Measurements from ENCODE around the gene GNB1L.

Gene GNB1L

DNA sequence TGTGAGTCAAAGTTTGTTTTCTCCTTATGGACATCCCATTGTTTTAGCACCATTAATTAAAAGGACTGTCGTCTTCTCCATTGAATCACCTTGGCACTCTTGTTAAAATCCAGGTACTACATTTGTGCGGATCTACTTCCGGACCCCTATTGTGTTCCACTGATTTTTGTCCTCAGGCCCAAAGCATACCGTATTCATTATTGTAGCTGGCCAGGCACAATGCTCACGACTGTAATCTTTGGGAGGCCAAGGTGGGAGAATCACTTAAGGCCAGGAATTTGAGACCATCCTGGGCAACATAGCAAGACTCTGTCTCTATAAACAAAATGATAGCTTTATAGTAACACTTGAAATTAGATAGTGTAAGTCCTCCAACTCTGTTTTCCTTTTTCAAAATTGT lies 8.9 kb upstream of the GNB1L start:
- DNase-seq (ENCODE audit: low read depth), result no peak

DNA sequence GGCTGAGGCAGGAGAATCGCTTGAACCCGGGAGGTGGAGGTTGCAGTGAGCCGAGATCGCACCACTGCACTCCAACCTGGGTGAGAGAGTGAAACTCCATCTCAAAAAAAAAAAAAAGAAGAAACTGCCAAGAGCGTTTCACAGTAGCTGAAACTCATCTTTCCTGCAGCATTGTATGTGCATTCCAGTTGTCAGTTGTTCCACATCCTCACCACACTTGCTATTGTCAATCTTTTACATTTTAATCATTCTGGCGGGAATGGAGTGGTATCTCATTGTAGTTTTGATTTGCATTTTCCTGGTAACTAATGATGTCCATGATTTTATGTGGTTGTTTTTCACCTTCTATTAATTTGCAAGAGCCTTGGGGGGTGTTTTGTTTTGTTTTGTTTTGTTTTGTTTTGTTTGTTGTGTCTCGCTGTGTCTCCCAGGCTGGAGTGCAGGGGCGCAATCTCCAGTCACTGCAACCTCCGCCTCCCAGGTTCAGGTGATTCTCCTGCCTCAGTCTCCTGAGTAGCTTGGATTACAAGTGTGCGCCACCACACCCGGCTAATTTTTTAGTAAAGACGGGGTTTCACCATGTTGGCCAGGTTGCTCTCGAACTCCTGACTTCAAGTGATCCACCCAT lies 8.1 kb upstream of the GNB1L start:
- no peak for DNase-seq (ENCODE audit: low read depth)

DNA sequence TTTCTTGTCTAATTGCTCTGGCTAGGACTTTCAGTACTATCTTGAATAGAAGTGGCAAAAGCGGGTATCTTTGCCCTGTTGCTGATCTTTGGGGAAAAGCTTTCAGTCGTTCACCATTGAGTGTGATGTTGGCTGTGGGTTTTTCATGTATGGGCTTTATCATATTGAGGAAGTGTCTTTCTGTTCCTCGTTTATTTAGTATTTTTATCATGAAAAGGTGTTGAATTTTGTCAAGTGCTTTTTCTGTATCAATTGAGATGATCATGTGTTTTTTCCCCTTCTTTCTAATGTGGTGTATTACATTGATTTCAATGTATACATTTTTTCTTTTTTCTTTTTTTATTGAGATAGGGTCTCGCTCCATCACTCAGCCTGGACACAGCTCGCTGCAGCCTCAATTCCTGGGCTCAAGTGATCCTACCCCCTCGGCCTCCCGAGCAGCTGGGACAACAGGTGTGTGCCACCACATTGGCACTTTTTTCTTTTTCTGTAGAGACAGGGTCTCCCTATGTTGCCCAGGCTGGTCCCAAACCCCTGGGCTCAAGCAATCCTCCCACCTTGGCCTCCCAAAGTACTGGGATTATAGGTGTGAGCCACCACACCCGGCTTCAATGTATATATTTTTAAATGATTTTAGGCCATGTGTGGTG lies 5.3 kb upstream of the GNB1L start:
- DNase-seq (ENCODE audit: low read depth), result no peak

DNA sequence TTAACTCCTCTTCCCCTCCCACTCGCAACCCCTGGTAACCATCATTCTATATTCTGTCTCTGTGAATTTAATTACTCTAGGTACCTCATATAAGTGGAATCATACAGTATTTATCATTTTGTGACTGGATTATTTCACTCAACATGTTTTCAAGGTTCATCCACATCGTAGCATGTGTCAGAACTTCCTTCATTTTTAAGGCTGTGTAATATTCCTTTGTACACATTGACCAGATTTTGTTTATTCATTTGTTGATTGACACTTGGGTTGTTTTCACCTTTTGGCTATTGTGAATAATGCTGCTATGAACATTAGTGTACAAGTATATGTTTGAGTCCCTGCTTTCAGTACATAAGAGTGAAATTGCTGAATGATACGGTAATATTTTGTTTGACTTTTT lies 2.7 kb upstream of the GNB1L start:
- DNase-seq (ENCODE audit: low read depth), result no peak

DNA sequence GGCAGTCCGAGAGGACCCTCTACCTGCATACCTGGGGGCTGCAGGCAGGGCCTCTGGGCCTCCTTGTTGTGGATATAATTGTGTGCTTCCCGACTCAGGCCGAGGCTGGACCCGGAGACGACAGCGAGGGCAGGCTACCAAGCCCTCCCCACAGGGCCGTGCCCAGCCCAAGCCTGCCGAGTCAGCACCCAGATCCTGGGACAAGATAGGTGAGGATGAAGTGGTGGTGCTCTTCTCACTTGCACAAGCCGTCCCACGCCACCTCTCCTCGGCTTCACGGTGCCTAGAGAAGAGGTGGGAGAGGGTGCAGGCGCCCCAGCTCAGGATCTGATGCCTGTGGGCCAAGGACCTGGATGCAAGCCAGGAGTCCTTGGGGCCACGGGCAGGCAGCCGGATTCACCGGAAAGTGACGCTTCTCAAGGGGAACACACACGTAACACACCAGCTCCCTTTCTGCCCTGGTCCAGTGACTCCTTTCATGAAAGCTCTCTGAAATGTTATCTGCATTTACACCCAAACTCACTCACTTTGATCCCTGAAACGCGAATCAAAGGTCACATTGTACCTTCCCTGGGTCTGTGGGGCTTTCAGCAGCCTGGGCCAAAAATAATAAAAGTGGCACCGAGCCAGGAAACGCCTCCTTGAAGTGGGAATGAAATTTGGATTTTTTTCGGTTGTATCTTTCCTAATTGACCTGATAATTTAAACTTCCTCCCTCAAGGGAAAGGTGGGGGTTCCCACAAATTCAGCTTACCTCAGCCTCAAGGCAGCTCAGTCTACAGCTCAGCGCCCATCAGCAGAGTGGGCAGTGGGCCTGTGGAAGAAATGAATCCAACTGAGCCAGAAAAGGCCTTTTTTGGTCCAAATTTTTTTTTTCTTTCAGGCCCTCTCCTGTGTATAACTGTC lies 1.1 kb upstream of the GNB1L start:
- DNase-seq (ENCODE audit: low read depth), result peak; percentile 23

DNA sequence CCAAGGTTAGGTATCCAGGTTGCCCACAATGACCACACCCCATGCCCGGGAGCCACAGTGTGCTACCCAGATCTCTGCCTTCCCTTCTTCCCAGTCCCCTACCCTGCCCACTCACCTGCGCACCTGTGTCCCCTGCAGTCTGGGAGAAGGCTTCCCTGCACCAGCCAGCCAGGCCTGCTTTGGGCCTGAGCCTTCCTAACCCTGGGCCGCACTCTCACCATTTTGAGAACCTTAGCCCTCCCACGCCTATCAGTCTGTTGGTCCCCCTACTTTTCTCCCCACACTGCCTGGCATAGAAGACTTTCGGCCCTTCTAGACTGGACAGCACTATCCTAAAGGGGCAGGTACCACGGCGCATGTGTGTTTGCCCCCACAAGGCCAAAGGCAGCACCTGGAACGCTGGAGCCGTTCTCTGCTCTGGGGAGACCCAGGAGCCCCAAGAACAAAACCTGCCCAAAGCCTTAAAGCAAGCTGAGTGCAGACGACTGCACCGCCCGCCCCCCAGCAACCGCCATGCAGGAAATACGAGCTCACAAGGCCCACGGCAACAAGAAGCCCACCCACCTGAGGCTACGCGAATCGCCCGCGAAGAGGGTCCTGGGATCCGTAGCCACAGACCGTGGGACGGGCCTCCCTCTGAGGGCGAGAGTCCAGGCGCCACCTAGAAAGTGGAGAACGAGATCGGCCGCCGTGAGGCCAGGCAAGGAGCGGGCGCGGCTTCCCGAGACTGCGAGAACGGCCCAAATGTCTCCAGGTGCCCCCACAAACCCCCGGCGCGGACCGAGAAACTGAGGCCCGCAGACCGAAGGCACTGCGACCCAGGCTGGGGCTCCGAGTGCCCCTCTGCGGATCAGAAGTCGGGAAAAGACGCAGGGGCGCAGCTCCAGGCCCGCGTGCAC lies 546 bp downstream of the GNB1L start:
- no peak for DNase-seq (ENCODE audit: low read depth)

DNA sequence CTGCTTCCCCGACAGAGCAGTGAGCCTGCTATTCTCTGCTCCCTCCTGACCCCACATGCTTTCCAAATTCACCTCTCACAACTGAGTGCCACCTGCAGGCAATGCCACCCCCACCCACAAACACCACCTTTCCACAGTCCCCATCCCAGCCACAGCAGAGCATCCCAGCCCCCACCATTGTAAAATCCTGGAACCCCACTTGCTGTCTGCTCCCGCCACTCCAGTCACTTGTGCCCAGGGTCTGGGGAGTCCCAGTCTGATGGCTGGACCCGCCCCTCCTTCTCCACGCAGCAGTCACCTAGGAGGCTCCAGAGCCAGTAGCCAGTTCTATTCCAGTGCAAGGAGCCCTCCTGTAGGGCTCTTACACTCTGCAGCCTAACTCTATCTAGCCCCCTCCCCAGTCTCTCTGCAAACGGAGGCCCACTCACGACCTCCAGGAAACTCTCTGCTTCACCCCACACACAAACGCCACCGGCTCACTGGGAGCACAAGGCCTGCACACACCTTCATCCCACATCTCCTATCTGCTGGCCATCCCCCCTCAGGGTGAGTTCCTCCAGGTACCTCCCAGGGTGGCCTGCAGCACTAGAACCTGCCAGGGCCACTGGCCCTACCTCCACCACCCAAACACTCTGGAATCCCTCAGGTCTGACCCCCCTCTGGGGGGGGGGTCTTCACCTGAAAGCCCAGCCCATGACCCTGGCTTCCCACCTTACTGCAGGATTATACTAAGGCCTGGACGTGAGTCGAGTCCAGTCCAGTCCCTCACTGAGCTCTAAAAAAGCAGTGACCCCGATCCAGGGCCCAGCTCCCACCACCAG lies 1.4 kb downstream of the GNB1L start:
- DNase-seq (ENCODE audit: low read depth), result no peak

GRCh38 chr22:19852177-19852781 lies 2.4 kb downstream of the GNB1L start:
- DNase-seq (ENCODE audit: low read depth), result no peak

DNA sequence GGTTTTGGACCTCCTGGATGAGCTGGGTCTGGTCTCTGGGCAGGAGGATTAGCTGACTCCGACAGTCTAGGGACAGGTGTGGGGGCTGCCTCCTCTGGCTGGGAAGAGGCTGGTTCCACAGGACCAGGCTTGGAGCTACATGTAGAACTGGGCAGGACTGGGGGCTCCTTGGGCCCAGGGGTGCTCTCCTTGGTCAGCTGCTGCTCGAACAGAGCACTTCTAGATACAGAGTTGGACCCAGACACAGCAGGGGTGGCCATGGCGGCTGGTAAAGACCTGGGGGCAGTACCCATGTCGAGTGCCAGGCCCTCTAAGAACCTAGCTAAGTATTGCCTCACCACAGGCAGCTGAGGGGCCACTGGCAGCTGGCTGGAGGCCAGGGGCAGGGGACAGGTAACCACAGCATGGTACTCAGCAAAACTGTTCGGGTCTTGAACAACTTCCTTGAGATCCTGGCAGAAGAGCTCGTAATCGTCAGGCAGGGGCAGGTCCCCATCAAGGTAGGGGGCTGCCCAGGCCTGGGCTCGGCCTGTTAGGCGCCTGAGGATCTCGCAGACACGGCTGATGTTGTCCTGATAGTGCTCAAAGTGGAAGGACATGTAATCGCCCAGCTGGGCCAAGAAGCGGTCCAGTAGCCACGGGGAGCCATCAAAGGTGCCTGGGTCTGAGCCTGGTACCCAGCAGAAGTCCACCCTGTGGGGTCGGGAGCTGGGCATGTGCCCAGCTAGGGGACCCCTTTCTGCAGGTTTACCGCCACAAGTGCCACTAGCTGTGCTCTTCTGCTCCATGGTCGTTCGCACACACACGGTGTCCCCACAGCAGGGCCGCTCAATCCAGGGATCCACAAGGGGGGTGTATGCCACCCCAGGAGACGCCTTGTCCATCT lies 3.1 kb downstream of the GNB1L start:
- no peak for DNase-seq (ENCODE audit: low read depth)

- no peak for DNase-seq (ENCODE audit: low read depth)
These were observed 3.9 kb downstream of the GNB1L start for GRCh38 chr22:19850763-19851109.

GRCh38 chr22:19849835-19850762 lies 4.6 kb downstream of the GNB1L start:
- DNase-seq (ENCODE audit: low read depth), result no peak

DNA sequence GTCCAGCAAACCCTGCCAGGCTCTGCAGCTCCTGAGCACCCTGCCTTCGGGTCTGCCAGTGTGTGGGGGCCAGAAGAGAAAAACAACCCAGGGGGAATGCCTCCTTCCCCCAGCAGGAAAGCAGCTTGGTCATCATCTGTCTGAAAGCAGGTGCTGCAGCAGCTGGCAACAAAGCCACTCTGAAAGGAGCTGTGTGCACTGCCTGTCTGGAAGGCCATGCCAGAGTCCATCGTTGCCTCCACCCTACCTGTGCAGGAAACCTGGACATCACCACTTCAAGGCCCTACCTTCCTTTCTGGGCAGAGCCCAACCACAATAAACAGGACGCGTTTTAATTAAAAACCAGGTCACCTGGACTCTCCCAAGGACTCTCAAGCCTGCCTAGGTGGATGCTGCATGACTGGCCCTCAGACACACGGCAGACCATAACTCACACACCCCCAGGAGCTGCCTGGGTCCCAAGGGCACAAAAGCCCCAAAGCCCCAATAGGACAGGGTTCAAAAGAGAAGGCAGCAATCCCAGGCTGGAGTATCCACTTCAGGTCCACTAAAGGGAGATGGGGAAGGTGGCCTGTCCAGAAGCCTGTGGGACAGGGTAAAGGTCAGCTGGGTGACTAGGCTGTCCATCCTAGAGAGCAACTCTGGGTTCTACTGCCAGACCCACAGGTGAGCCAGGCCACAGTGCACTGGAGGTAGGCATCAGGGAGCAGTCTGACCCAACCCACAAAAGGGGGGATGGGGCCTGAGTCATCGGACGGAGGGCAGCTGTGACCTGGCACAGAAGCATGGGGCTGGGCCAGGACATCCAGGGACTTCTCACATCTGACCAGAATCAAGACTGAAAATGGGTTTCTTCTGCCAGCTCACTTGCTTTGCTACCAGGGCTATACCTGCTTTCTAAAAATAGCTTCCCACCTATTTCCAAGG lies 6.1 kb downstream of the GNB1L start:
- no peak for DNase-seq (ENCODE audit: low read depth)

- no peak for DNase-seq (ENCODE audit: low read depth)
These were observed 7.4 kb downstream of the GNB1L start for GRCh38 chr22:19847345-19847632.

DNA sequence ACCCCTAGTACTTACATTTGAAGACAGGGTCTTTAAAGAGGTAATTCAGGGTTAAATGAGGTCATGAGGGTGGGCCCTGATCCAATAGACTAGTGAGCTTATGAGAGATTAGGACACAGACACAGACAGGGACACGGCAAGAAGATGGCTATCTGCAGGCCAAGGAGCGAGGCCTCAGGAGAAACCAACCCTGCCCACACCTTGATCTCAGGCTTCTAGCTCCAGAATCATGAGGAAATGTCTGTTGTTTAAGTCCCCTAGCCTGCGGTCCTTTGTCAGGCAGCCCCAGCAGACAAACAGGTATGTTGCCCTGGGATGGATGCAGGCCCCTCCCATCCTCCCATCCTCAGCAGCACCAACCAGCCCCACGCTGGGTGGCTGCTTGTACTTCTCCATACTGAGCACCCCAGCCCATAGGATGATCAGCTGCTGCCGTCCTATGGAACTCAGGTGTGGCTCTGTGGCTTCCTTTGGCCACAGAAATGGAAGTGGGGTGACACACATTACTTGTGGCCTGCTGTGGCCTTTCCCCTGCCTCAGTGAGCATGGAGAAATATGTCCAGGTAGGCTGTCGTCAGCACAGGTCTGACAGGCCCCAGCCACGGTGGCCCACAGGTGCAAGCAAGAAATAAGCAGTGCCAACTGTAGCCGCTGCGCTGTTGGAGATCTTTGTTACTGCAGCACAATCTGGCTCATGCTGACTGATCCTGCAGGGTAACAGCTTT lies 7.9 kb downstream of the GNB1L start:
- DNase-seq (ENCODE audit: low read depth), result no peak

- DNase-seq (ENCODE audit: low read depth), result no peak
These were observed 9.5 kb downstream of the GNB1L start for GRCh38 chr22:19845054-19845722.

DNA sequence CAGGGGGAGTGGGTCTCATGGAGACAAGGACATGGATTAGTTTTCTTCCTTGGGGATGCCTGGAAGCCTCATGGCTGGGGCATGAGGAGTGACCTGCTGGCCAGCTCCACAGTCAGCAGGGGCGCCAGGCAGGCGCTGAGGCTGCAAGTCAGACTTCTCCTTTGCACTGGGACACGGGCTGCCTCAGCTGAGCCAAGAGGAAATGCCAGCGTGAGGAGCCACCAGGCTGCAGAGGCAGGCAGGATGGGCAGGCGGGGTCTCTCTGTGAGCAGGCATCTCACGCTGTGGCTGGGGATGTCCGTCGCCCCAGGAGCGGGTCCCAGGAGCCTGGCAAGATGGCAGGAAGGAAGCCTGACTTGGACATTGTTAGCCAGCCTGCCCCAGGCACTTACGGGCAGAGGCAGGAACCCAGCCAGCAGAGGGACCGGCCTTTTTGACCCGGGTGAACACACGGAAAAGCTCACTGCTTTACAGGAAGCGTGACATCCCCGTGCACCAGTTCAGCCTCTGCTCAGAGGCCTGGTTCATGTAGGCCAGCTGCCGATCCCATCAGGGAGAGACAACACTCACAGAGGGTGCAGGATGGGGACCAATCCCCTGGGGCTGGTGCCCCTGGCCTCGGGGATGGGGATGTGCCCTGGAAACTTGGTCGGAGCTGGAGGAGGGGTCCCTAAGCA lies 10.2 kb downstream of the GNB1L start:
- DNase-seq (ENCODE audit: low read depth), result no peak
